ENCODE data around the gene PSD4. TPM values are rescaled to one million over a fixed set of nuclear protein-coding genes. Genes with fewer than 3 reads are reported as not detected.

PSD4 gene
- total and polyA plus RNA-seq, 4 donors = 0.79 to 17.8 (median 6.5) TPM

DNA sequence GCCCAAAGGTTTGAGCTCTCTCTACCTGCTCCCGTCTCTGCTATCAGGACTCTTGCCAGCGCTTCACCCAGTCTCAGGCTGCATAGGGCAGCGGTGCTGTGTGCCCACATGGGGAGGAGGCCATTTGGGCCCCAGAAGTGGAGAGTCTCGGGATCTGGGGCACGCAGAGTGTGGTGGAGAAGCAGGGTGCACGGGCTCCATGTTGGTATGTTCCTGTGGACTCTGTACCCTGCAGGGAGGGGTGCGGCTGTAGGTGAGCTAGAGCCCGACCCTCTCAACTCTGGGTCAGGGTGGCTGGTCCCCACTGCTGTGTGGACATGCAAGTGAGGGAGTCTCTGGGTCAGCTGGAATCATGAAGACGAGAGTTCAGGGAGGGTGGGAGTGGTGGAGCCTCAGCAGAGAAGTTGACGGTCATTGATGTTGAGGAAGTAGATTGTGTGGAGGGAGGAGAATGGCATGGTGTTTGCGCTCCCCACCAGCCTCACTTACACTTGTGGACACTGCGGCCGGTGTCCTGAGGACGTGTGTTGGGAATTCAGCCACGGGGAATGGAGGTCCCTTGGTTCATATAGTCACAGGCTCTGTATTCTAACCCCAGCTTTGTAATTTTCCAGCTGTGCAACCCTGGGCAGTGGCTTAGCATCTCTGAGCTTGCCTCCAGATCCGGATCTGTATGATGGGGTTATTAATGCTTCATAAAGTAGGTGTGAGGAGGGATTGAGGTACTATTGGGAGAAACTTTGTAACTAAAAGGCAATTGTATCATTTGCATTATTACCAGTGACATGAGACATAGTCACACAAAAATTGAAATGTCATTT is 840 bp upstream of the PSD4 start:
- H3K36me3 ChIP-seq (ENCODE audit: control insufficient read depth in 1 of 2, insufficient read depth in 2 of 2, low read length in 1 of 2) = no peaks in the 10 kb centered on the region
- H3K4me3 ChIP-seq (ENCODE audit: low read length in 2 of 2) = no peak overlapping the region
- no peak for DNase-seq
- no peak overlapping the region for H3K27ac ChIP-seq (ENCODE audit: low read depth in 1 of 2, low read length in 2 of 2)
- no peaks in the 10 kb centered on the region for H3K4me1 ChIP-seq (ENCODE audit: control insufficient read depth in 1 of 2, insufficient read depth in 2 of 2, low read length in 2 of 2)
- H3K9me3 ChIP-seq (ENCODE audit: control insufficient read depth, low read length) = no peaks in the 10 kb centered on the region
- intact Hi-C loops (cut with DNase I) = no loop called here
- WGBS, 2 donors = 89% methylated on average over 16 of the region's 16 CpGs
- no peaks in the 10 kb centered on the region for H3K27me3 ChIP-seq (ENCODE audit: control insufficient read depth in 1 of 2, insufficient read depth in 2 of 2, low read length in 1 of 2)
- no peak for ATAC-seq (ENCODE audit: low FRiP score)

DNA sequence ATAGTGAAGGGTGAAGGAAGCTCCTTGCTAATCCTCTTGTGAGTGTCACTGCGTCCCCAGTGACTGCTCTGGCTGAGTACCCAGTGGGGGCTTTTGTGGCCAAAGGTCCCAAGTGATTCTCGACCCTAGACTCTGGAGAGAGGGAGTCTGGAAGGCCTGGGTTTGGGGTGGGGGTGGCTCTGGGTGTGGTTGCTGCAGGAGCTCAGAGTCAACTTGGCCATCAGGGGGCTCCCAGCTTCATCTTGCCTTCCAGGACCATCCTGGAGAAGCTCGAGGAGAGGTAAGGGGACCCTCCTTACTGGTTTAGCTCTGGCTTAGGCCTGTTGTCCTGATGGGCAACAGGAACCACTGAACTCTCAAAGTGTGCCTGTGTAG is 592 bp downstream of the PSD4 start:
- Histone ChIP-seq H3K27ac (ENCODE audit: low read depth in 1 of 2, low read length in 2 of 2) (no peak overlapping the region), H3K4me3 (ENCODE audit: low read length in 2 of 2) (no peak overlapping the region)
- WGBS, 2 donors = 80 to 84% methylated on average over 3 of the region's 3 CpGs

GRCh38 chr2:113175042-113175628 is 1.4 kb downstream of the PSD4 start:
- Histone ChIP-seq H3K27ac (ENCODE audit: low read depth in 1 of 2, low read length in 2 of 2) (no peak overlapping the region), H3K27me3 (ENCODE audit: control insufficient read depth in 1 of 2, insufficient read depth in 2 of 2, low read length in 1 of 2) (no peaks in the 10 kb centered on the region), H3K36me3 (ENCODE audit: control insufficient read depth in 1 of 2, insufficient read depth in 2 of 2, low read length in 1 of 2) (no peaks in the 10 kb centered on the region), H3K4me1 (ENCODE audit: control insufficient read depth in 1 of 2, insufficient read depth in 2 of 2, low read length in 2 of 2) (no peaks in the 10 kb centered on the region), H3K9me3 (ENCODE audit: control insufficient read depth, low read length) (no peaks in the 10 kb centered on the region), H3K4me3 (ENCODE audit: low read length in 2 of 2) (no peak overlapping the region)
- ATAC-seq (ENCODE audit: low FRiP score) (no peak), DNase-seq (no peak)
- intact Hi-C loops (cut with DNase I) = no loop called here
- WGBS, 2 donors = 74 to 75% methylated on average over 8 of the region's 8 CpGs

More for the DNA sequence above, 592 bp downstream of the PSD4 start:
- ATAC-seq (ENCODE audit: low FRiP score) = no peak
- intact Hi-C loops (cut with DNase I) = no loop called here
- Histone ChIP-seq H3K27me3 (ENCODE audit: control insufficient read depth in 1 of 2, insufficient read depth in 2 of 2, low read length in 1 of 2) (no peaks in the 10 kb centered on the region), H3K36me3 (ENCODE audit: control insufficient read depth in 1 of 2, insufficient read depth in 2 of 2, low read length in 1 of 2) (no peaks in the 10 kb centered on the region), H3K4me1 (ENCODE audit: control insufficient read depth in 1 of 2, insufficient read depth in 2 of 2, low read length in 2 of 2) (no peaks in the 10 kb centered on the region), H3K9me3 (ENCODE audit: control insufficient read depth, low read length) (no peaks in the 10 kb centered on the region)
- DNase-seq = no peak

- no peak for ATAC-seq (ENCODE audit: low FRiP score)
- Histone ChIP-seq H3K27me3 (ENCODE audit: control insufficient read depth in 1 of 2, insufficient read depth in 2 of 2, low read length in 1 of 2) (no peaks in the 10 kb centered on the region), H3K36me3 (ENCODE audit: control insufficient read depth in 1 of 2, insufficient read depth in 2 of 2, low read length in 1 of 2) (no peaks in the 10 kb centered on the region), H3K27ac (ENCODE audit: low read depth in 1 of 2, low read length in 2 of 2) (no peak overlapping the region), H3K4me3 (ENCODE audit: low read length in 2 of 2) (no peak overlapping the region), H3K4me1 (ENCODE audit: control insufficient read depth in 1 of 2, insufficient read depth in 2 of 2, low read length in 2 of 2) (no peaks in the 10 kb centered on the region), H3K9me3 (ENCODE audit: control insufficient read depth, low read length) (no peaks in the 10 kb centered on the region)
- WGBS, 2 donors = 72 to 73% methylated on average over 11 of the region's 11 CpGs
- DNase-seq = no peak
- intact Hi-C loops (cut with DNase I) = no loop called here
These were observed 2.2 kb downstream of the PSD4 start for GRCh38 chr2:113175736-113176695.

DNA sequence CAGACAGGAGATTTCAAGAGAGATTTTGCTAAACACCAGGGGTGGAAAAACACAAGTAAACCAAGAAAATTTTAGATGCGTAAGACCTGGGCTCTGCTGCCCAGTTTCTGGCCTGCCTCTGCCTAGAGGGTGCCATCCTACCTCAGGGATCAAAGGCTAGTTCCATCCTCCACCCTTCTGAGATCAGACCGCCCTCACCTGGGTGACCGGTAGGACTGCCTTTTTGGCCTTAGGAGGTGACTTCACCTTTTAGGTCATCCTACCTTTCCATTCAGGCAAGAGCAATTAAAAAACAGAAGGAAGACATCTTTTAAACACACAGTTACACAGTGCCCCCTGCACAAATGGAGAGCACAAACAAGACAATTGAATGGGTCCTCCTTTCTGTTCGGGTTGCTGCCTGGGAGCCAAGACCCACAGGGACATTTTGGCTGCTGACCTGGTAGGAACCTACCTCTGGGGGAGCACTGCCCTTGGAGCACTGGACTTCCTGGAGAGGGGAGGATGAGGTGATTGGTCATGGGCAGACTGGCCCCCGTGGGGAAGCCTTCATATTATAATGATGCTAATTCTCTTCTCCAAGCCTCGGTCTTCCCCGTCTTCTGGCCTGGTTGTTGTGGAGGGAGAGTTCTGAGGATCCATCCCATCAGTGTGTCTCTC is 3.1 kb downstream of the PSD4 start:
- intact Hi-C loops (cut with DNase I) = no loop called here
- ATAC-seq (ENCODE audit: low FRiP score) = no peak
- no peak for DNase-seq
- Histone ChIP-seq H3K4me3 (ENCODE audit: low read length in 2 of 2) (no peak overlapping the region), H3K27me3 (ENCODE audit: control insufficient read depth in 1 of 2, insufficient read depth in 2 of 2, low read length in 1 of 2) (no peaks in the 10 kb centered on the region), H3K36me3 (ENCODE audit: control insufficient read depth in 1 of 2, insufficient read depth in 2 of 2, low read length in 1 of 2) (no peaks in the 10 kb centered on the region), H3K27ac (ENCODE audit: low read depth in 1 of 2, low read length in 2 of 2) (no peak overlapping the region), H3K4me1 (ENCODE audit: control insufficient read depth in 1 of 2, insufficient read depth in 2 of 2, low read length in 2 of 2) (no peaks in the 10 kb centered on the region), H3K9me3 (ENCODE audit: control insufficient read depth, low read length) (no peaks in the 10 kb centered on the region)
- WGBS, 2 donors = 83 to 88% methylated on average over 7 of the region's 7 CpGs

DNA sequence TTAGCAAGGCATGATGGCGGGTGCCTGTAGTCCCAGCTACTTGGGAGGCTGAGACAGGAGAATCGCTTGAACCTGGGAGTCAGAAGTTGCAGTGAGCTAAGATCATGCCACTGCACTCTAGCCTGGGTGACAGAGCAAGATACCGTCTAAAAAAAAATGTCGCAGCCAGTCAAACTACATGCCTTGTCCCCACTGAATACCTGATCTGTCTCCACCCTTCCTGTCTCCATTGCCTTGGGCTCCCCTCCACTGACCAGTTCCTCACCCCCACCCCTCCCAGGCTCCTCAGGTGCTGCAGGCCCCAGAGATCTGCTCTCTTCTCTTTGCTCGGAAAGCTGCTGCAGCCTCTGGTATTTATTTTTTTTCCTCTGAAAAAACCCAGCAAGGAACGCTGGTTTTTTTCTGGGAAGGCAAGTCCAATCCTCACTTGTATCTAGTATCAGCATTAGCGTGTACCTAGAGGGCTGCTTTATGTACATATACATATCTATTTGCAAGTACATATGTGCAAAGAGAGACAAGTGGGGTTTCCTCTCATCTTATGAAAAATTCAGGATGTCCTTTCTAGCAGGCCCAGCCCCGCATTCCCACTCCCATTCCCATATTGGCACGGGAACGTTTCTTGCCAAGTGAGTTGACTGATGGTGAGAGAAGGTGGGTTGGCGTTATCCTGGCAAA is 4.4 kb downstream of the PSD4 start:
- Histone ChIP-seq H3K27me3 (ENCODE audit: control insufficient read depth in 1 of 2, insufficient read depth in 2 of 2, low read length in 1 of 2) (no peaks in the 10 kb centered on the region), H3K4me1 (ENCODE audit: control insufficient read depth in 1 of 2, insufficient read depth in 2 of 2, low read length in 2 of 2) (no peaks in the 10 kb centered on the region), H3K4me3 (ENCODE audit: low read length in 2 of 2) (no peak overlapping the region), H3K36me3 (ENCODE audit: control insufficient read depth in 1 of 2, insufficient read depth in 2 of 2, low read length in 1 of 2) (no peaks in the 10 kb centered on the region), H3K9me3 (ENCODE audit: control insufficient read depth, low read length) (no peaks in the 10 kb centered on the region), H3K27ac (ENCODE audit: low read depth in 1 of 2, low read length in 2 of 2) (no peak overlapping the region)
- intact Hi-C loops (cut with DNase I) = no loop called here
- DNase-seq (no peak), ATAC-seq (ENCODE audit: low FRiP score) (no peak)
- 79 to 82% methylated on average over 11 of the region's 11 CpGs for WGBS, 2 donors

GRCh38 chr2:113178891-113179290 is 5.1 kb downstream of the PSD4 start:
- 89 to 91% methylated on average over 4 of the region's 4 CpGs for WGBS, 2 donors
- intact Hi-C loops (cut with DNase I) = no loop called here

More at GRCh38 chr2:113178891-113179290, 5.1 kb downstream of the PSD4 start:
- Histone ChIP-seq H3K27ac (ENCODE audit: low read depth in 1 of 2, low read length in 2 of 2) (no peak overlapping the region), H3K36me3 (ENCODE audit: control insufficient read depth in 1 of 2, insufficient read depth in 2 of 2, low read length in 1 of 2) (no peaks in the 10 kb centered on the region), H3K9me3 (ENCODE audit: control insufficient read depth, low read length) (no peaks in the 10 kb centered on the region), H3K4me1 (ENCODE audit: control insufficient read depth in 1 of 2, insufficient read depth in 2 of 2, low read length in 2 of 2) (no peaks in the 10 kb centered on the region), H3K4me3 (ENCODE audit: low read length in 2 of 2) (no peak overlapping the region), H3K27me3 (ENCODE audit: control insufficient read depth in 1 of 2, insufficient read depth in 2 of 2, low read length in 1 of 2) (no peaks in the 10 kb centered on the region)
- DNase-seq (no peak), ATAC-seq (ENCODE audit: low FRiP score) (no peak)

Data from aorta (tissue), 5 donors.